HG02571 (cell line): ENCODE data around the gene NGEF.
A peak's percentile ranks its signal among the peaks of the same experiment; 100 is the strongest.
"Not testable (repeated sequence)": the region's sequence is repeated elsewhere in the genome, so short reads cannot be mapped to it uniquely, and the experiment has no call there.

ENCODE experiments used
- ATAC-seq: cut with Tn5 transposase; IDR thresholded peaks from one replicate; pipeline ENCODE4 v1.9.1; 2021; ENCODE audit warnings: mild to moderate bottlenecking, moderate library complexity; ENCODE audit not compliant: unreplicated experiment

Gene NGEF

GRCh38 chr2:233013027-233013461, at the start of gene NGEF:
TSS of gene NGEF (minus strand) at chr2:233013256. CDS start at chr2:232974890, 38,366 bp downstream.
- ATAC-seq = no peak

- ATAC-seq = no peak
These were observed 49.4 kb upstream of the NGEF start for GRCh38 chr2:233062451-233062850.

GRCh38 chr2:233061591-233062450, 48.8 kb upstream of the NGEF start:
- ATAC-seq = peak; percentile 28

GRCh38 chr2:233060980-233061590, 48.0 kb upstream of the NGEF start:
- peak; percentile 19 for ATAC-seq

GRCh38 chr2:233060501-233060979, 47.5 kb upstream of the NGEF start:
- ATAC-seq = no peak

GRCh38 chr2:233059797-233060500, 46.9 kb upstream of the NGEF start, which contains the start of gene INPP5D:
TSS of gene INPP5D (plus strand) at chr2:233060342. CDS start at chr2:233060479, 137 bp downstream.
- peak; percentile 37 for ATAC-seq

GRCh38 chr2:233059547-233059796, 46.4 kb upstream of the NGEF start:
- no peak for ATAC-seq

- no peak for ATAC-seq
These were observed 45.9 kb upstream of the NGEF start for GRCh38 chr2:233058717-233059546.

GRCh38 chr2:233056961-233057605, 44.0 kb upstream of the NGEF start:
- no peak for ATAC-seq

GRCh38 chr2:233055362-233055761, 42.3 kb upstream of the NGEF start:
- ATAC-seq = no peak

- ATAC-seq = no peak
These were observed 41.1 kb upstream of the NGEF start for GRCh38 chr2:233053928-233054784.

GRCh38 chr2:233052517-233052916, 39.5 kb upstream of the NGEF start:
- not testable (repeated sequence) for ATAC-seq

- ATAC-seq = no peak
These were observed 38.4 kb upstream of the NGEF start for GRCh38 chr2:233051241-233052149.

- ATAC-seq = no peak
These were observed 36.2 kb upstream of the NGEF start for GRCh38 chr2:233049194-233049761.

GRCh38 chr2:233048569-233049193, 35.6 kb upstream of the NGEF start:
- ATAC-seq = no peak

- no peak for ATAC-seq
These were observed 34.6 kb upstream of the NGEF start for GRCh38 chr2:233047667-233048066.

- no peak for ATAC-seq
These were observed 34.1 kb upstream of the NGEF start for GRCh38 chr2:233047206-233047605.
